OCI-LY3 (cell line): Measurements from ENCODE around the gene RPS21.

Source experiments
- H2AFZ ChIP-seq: fragments of 200-600, 300-600 bp; shearing (Covaris generic); 2 replicates; pipeline ENCODE4 v1.6.0; 2014; ENCODE audit warnings: antibody characterized with exemption, low read depth, low read length
- H3K27ac ChIP-seq: fragments of 200-600, 300-600 bp; sonication (generic); 2 replicates; pipeline ENCODE4 v1.5.1; 2014; ENCODE audit warnings: mild to moderate bottlenecking, low read length, moderate library complexity, mixed read lengths
- H3K27me3 ChIP-seq: fragments of 200-600, 300-600 bp; sonication (generic); 2 replicates; pipeline ENCODE4 v1.6.1; 2014; ENCODE audit warnings: low read depth, low read length, mixed read lengths
- H3K36me3 ChIP-seq: fragments of 200-600, 300-600 bp; sonication (generic); replicated peaks from 2 replicates; pipeline ENCODE3; 2014; ENCODE audit warnings: low read depth, low read length, mixed read lengths
- H3K4me1 ChIP-seq: fragments of 300-600, 200-600 bp; sonication (generic); 2 replicates; pipeline ENCODE4 v1.6.1; 2014; ENCODE audit warnings: low read length, mixed read lengths
- H3K4me2 ChIP-seq: fragments of 200-600, 300-600 bp; sonication (generic); 2 replicates; pipeline ENCODE4 v1.6.1; 2014; ENCODE audit warnings: low read length, mixed read lengths
- H3K4me3 ChIP-seq: fragments of 300-600, 200-600 bp; sonication (generic); 2 replicates; pipeline ENCODE4 v1.5.1; 2014; ENCODE audit warnings: antibody characterized with exemption, mild to moderate bottlenecking, low read length, moderate library complexity
- H3K79me2 ChIP-seq: fragments of 300-600, 200-600 bp; shearing (Covaris generic); 2 replicates; pipeline ENCODE4 v1.6.1; 2014; ENCODE audit warnings: mild to moderate bottlenecking, low read length, mixed read lengths
- H3K9ac ChIP-seq: fragments of 300-600, 200-600 bp; shearing (Covaris generic); 2 replicates; pipeline ENCODE4 v1.6.0; 2014; ENCODE audit warnings: mild to moderate bottlenecking, low read length, moderate library complexity
- H3K9me3 ChIP-seq: fragments of 200-600, 300-600 bp; shearing (Covaris generic); 2 replicates; pipeline ENCODE4 v1.6.1; 2014; ENCODE audit warnings: low read length, mixed read lengths; ENCODE audit not compliant: insufficient read depth
- H4K20me1 ChIP-seq: fragments of 200-600, 300-600 bp; sonication (generic); 2 replicates; pipeline ENCODE4 v1.6.1; 2016; ENCODE audit warnings: low read length, mixed read lengths; ENCODE audit not compliant: insufficient read depth
- CTCF ChIP-seq: fragments of 200-600, 300-600 bp; sonication (generic); IDR thresholded peaks from 2 replicates; pipeline ENCODE4 v1.5.1; 2014; ENCODE audit warnings: antibody characterized with exemption, low read length, low read depth
- EZH2phosphoT487 ChIP-seq: fragments of 200-600 bp; shearing (Covaris generic); IDR thresholded peaks from 2 replicates; pipeline ENCODE4 v1.6.1; 2018; ENCODE audit warnings: antibody characterized with exemption, mixed run types, low read depth

The RPS21 gene

GRCh38 chr20:62390317-62391164 lies 3.6 kb downstream of the RPS21 start:
- H3K9ac ChIP-seq, result no peak overlapping the region
- H3K36me3 ChIP-seq, result peaks cover 30% of the 10 kb centered on the region
- H3K4me3 ChIP-seq, result no peak overlapping the region
- TF ChIP-seq EZH2phosphoT487, result no peak
- TF ChIP-seq CTCF, result no peak
- peaks cover 41% of the 10 kb centered on the region for H3K79me2 ChIP-seq
- peaks cover 17% of the 10 kb centered on the region; the same call in 1 of the 2 replicates for H4K20me1 ChIP-seq
- H3K9me3 ChIP-seq, result no peaks in the 10 kb centered on the region
- peaks cover 13% of the 10 kb centered on the region for H3K4me1 ChIP-seq
- no peaks in the 10 kb centered on the region for H3K27me3 ChIP-seq
- H3K4me2 ChIP-seq, result no peak overlapping the region
- no peak overlapping the region for H3K27ac ChIP-seq
- no peak overlapping the region for H2AFZ ChIP-seq

GRCh38 chr20:62391165-62392076 lies 4.5 kb downstream of the RPS21 start:
- Histone ChIP-seq H3K27me3 (no peaks in the 10 kb centered on the region), H3K79me2 (peaks cover 33% of the 10 kb centered on the region), H3K4me2 (no peak overlapping the region), H3K36me3 (peaks cover 30% of the 10 kb centered on the region), H2AFZ (no peak overlapping the region), H4K20me1 (peaks cover 17% of the 10 kb centered on the region; the same call in 1 of the 2 replicates), H3K9me3 (no peaks in the 10 kb centered on the region), H3K4me1 (peaks cover 13% of the 10 kb centered on the region), H3K4me3 (no peak overlapping the region), H3K9ac (no peak overlapping the region), H3K27ac (no peak overlapping the region)
- no peak for TF ChIP-seq CTCF
- TF ChIP-seq EZH2phosphoT487, result no peak

- Histone ChIP-seq H4K20me1 (peaks cover 17% of the 10 kb centered on the region; the same call in 1 of the 2 replicates), H3K9me3 (no peaks in the 10 kb centered on the region), H3K27me3 (no peaks in the 10 kb centered on the region), H3K27ac (no peak overlapping the region), H3K4me1 (peaks cover 13% of the 10 kb centered on the region), H3K4me3 (no peak overlapping the region), H3K36me3 (peaks cover 30% of the 10 kb centered on the region), H3K79me2 (peaks cover 26% of the 10 kb centered on the region), H3K4me2 (no peak overlapping the region), H2AFZ (no peak overlapping the region), H3K9ac (no peak overlapping the region)
- TF ChIP-seq CTCF, result no peak
- TF ChIP-seq EZH2phosphoT487, result no peak
Observed at GRCh38 chr20:62392077-62392418, 5.1 kb downstream of the RPS21 start.
